SK-N-SH treated with all-trans-retinoic acid at 6 μM for 48 hours (cell line): Measurements from ENCODE around the gene NAALADL2.

Source experiments
- CREB5 ChIP-seq: fragments of 250-450 bp; sonication (Bioruptor Pico); IDR thresholded peaks from 2 replicates; pipeline ENCODE4 v1.5.1; 2020; ENCODE audit warnings: low read depth, mild to moderate bottlenecking, moderate library complexity
- PPARA ChIP-seq: fragments of 250-450 bp; sonication (Bioruptor Pico); IDR thresholded peaks from 2 replicates; pipeline ENCODE4 v1.5.0; 2020; ENCODE audit warnings: mild to moderate bottlenecking, borderline replicate concordance
- RARB ChIP-seq: fragments of 250-450 bp; sonication (Bioruptor Pico); IDR thresholded peaks from 2 replicates; pipeline ENCODE4 v1.8.0; 2021; ENCODE audit warnings: mild to moderate bottlenecking, moderate library complexity
- TCF4 ChIP-seq: fragments of 250-450 bp; sonication (Bioruptor Pico); IDR thresholded peaks from 2 replicates; pipeline ENCODE4 v1.8.0; 2021; ENCODE audit warnings: mild to moderate bottlenecking, moderate library complexity, borderline replicate concordance
- ZC3H10 ChIP-seq: fragments of 250-450 bp; sonication (Bioruptor Pico); IDR thresholded peaks from 2 replicates; pipeline ENCODE4 v1.5.1; 2021; ENCODE audit warnings: mild to moderate bottlenecking, moderate library complexity
- ZFP3 ChIP-seq: fragments of 250-450 bp; sonication (Bioruptor Pico); IDR thresholded peaks from 2 replicates; pipeline ENCODE4 v1.5.0; 2020; ENCODE audit warnings: mild to moderate bottlenecking, moderate library complexity

- TF ChIP-seq TCF4 (CRISPR knock-in tag) (no peak), ZC3H10 (no peak), CREB5 (no peak), ZFP3 (CRISPR knock-in tag) (no peak), RARB (CRISPR knock-in tag) (no peak), PPARA (CRISPR knock-in tag) (no peak)
Observed at GRCh38 chr3:175640958-175641357, 781.8 kb downstream of the NAALADL2 start.
